Hypothalamus (tissue), 51 donors: ENCODE data around the gene FKRP.
"Not testable (repeated sequence)": the region's sequence is repeated elsewhere in the genome, so short reads cannot be mapped to it uniquely, and the experiment has no call there.

Source experiments
- DNase-seq, 51 donors: peaks; one replicate each; lab custom pipeline; 2025; lab: John Stamatoyannopoulos, UW

FKRP gene, protein sequence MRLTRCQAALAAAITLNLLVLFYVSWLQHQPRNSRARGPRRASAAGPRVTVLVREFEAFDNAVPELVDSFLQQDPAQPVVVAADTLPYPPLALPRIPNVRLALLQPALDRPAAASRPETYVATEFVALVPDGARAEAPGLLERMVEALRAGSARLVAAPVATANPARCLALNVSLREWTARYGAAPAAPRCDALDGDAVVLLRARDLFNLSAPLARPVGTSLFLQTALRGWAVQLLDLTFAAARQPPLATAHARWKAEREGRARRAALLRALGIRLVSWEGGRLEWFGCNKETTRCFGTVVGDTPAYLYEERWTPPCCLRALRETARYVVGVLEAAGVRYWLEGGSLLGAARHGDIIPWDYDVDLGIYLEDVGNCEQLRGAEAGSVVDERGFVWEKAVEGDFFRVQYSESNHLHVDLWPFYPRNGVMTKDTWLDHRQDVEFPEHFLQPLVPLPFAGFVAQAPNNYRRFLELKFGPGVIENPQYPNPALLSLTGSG

DNA sequence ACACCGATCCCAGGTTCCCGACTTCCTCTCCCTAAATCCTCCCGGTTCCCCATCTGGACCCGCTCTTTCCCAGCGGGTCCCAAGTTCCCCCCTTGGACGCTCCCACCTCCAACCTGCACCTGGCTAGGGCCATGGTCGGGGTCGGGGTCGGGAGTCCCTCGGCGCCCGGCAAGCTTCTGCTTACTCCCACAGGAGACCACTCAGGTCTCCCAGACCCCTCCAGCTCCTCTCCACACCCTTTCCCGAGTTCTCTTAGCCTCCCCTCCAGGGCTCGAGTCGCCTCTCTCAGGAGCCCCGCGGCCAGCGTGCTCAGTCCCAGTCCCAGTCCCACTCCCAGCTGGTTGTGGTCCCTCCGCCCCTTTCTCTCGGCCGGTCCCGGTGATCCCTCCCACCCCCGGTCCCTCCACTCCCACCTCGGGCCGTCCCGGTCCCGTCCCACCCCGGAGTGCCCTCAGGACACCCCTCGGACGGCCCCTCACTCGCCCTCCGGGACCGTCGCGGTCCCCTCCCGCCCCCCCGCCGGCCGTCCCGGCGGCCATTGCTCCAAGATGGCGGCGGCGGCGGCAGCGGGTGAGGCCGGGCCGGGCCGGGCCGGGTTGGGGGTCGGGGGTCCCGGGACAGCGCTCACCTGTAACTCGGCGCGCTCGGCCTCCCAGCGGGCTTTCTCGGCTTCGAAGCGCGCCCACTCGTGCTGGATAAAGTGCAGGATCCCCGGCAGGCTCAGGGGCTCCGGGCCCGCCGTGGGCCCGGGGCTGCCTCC lies at the start of gene FKRP:
Gene FKRP (plus strand): TSS at position 537 of the 760 bp plus-strand sequence. CDS start 9,394 bp downstream, outside the sequence.
- DNase-seq: peak in 20 of 51 donors; percentile 18 to 66 (median 40)

DNA sequence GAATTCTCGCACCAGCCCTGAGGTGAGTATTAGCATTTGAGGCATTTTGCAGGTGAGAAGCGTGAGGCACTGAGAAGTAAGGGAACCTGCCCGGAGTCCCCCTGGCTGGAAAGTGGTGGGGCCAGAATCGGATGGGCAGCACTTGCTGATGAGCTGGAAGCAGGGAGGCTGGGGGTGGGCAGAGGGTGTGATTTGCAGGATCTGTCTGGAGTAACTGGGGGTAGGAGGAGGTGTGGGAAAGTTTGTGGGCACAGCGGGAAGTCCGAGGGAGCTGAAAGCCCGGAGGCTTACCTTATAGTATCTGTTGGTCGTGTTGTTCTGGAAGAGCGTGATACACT lies 49.0 kb upstream of the FKRP start:
- DNase-seq: no peak

DNA sequence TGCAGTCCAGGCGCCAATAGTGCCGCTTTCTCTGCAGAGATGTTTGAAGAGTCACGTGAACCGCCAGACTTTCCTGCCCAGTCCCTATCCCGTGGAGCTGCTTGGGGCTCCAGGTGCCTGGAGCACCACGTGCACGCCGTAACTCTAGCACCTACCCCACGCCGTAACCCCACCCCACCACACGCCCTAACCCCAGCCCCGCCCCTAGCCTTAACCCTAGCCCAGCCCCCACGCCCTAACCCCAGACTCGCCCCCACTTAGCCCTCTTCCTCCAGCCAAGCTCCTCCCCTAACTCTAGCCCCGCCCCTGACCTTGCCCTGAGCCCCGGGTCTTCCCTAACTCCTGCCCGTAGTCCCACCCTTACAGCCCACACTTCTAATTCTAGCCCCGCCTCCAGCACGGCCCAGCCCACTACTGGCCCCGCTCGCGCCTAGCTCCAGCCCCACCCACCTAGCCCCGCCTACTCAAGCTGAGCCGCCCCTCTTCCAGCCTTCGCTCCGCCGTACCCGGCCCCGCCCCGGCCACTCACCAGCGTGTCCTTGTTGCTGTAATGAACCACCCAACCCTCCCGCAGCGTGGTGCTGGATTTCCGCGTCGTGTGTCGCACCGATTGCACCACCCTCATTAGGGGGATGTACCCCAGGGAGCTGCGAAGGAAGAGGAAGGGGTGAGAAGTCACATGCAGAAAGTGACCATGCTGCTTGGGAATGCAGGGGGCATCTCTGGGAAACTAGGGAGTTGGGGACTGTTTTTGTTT lies 48.5 kb upstream of the FKRP start:
- DNase-seq: peak in 34 of 51 donors; percentile 3 to 75 (median 28)

DNA sequence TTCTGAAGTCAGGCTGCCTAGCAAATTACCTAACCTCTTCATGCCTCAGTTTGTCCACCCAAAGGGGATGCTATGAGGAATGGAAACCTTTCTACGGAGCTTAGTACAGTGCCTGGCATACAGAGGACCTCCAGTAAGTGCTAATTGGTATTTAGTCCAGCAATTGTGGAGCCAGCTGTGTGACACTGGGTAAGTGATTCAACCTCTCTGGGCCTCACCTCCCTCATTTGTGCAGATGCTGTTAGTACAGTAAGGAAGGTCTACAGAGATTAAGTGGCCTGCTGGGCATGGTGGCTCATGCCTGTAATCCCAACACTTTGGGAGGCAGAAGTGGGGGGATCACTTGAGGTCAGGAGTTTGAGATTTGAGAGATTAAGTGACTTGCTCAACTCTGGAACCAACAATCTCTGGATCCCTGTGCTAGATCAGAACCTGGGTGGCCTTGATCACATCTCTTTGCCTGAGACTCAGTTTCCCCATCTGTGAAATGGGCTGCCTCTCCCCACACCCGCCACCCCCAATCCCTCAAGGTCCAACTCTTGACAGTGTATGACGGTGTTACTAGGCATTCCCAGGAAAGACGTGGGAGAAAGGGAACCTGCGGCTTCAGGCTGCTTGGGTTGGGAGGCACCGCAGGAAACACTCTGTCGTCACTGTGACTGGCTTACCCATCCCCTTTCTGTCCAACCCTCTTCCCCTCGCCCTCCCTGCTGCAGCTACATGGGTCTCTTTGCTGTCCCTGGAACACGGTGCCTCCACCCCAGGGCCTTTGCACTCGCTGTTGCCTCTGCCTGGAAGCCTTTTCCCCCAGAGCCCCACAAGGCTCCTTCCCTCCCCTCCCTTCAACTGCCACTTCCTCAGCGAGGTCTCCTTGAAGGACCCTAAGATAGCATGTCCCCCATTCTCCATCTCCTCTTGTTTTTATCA lies 47.2 kb upstream of the FKRP start:
- DNase-seq: no peak

DNA sequence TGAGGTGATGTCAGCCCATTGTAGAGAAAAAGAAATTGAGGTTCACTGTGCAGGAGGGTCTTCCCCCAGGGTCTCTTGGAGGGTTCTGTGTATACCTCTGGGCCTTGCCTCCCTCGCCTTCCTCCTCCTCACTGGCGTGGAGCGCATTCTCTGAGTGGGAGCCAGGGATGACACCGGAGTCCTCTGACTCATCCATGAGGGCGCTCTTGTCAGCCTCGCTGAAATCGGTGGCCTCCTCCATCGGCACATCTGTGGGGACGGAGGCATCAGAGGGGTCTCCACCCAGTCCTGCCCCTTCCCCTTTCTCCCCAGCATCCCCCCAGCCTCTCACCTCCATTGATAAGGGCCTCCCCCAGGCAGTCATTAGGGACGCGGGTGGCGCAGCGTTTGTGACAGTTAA lies 45.2 kb upstream of the FKRP start:
- no peak for DNase-seq

DNA sequence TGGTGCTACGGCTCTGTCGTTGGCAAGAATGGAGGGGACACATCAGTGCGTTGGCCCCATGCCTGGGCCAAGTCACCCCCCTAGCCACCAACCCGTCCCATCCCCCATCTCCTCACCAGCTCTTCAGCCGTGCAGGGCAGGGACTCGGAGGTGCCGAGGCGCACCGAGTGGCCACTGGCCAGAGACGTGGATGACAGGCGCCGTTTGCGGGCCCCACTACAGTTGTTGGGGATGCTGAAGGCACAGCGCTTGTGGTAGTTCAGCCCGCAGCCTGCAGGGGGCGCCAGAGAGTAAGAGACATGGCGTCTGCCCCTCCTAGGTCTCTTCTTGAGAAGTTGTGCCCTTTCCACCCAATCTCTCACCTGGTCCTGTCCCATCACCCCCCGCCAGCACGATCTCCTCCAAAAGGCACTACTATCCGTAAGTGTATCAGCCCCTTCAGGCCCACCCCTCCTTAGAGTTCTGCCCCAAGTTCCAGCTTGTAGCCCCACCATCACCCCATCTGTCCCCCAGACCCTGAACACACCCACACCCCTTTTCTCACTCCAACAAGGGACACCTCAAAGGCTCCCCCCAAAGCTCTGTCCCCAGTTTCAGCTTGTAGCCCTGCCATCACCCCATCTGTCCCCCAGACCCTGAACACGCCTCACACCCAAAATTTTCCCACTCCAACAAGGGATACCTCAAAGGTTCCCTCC lies 41.3 kb upstream of the FKRP start:
- DNase-seq: peak in 35 of 51 donors; percentile 5 to 75 (median 34)

DNA sequence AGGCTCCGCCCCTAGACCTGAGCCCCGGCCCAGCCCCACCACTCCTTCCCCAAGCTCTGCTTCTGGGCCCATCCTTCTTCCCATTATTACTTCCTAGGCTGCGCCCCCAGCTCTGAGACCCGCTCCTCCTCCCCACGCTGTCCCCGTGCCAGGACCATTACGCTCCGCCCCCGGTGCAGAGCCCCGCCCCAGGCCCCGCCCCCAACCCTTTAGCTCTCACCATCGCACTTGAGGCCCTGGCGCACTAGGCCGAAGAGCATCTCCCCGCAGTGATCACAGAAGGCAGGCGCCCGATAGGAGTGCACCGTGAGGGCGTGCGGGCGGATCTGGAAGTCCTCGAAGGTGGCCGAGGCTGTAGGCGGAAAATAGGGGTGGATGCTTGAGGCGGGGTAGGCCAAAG lies 35.2 kb upstream of the FKRP start:
- no peak for DNase-seq

DNA sequence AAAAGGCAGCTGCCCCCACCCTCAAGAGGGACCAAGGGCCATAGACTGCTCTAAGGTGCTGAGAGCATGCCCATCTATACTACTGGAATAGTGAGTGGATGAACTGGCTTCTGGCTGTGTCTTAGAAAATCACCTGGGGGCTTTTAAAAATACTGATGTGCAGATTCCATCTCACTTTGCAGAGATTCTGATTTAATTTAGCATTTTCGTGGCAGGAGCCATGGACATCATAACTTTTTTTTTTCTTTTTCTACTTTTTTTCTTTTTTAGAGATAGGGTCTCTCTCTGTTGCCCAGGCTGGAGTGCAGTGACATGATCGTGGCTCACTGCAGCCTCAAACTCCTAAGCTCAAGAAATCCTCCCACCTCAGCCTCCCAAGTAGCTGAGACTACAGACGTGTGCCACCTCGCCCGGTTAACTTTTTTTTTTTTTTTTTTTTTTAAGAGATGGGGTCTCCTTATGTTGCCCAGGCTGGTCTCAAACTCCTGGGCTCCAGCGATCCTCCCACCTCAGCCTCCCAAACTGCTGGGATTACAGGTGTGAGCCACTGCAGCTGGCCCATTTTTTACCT lies 33.0 kb upstream of the FKRP start:
- DNase-seq: not testable (repeated sequence)

DNA sequence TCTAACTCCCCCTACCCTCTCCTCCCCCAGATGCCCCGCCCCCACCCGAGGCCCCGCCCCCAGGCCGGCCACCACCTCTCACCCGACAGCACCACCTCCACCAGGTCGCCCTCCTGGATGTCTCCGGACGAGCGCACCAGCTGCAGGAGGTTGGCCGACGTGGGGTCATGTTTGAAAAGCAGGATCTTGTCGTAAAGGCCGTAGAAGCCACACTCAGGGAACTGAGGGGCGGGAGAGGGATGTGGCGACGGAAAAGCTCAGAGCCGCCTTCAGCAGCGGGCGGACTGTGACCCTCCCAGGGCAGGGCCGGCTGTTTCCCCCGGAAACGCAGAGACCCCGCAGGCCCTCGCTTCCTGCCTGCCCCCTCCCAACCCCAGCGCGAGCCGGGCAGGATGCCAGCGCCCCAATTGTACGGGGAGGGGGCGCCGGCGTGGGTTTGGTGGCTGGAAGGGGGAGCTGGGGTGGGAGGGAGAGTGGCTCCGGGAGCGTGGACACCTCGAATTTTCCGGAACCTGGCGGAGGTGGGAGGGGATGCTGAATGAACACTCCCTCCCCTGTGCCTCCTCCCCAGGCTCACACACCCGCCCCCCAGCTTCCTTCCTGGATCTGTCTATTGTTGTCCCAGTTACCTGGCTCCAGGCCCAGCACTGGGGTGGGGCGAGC lies 31.9 kb upstream of the FKRP start:
- DNase-seq: peak in 41 of 51 donors; percentile 6 to 80 (median 44)

DNA sequence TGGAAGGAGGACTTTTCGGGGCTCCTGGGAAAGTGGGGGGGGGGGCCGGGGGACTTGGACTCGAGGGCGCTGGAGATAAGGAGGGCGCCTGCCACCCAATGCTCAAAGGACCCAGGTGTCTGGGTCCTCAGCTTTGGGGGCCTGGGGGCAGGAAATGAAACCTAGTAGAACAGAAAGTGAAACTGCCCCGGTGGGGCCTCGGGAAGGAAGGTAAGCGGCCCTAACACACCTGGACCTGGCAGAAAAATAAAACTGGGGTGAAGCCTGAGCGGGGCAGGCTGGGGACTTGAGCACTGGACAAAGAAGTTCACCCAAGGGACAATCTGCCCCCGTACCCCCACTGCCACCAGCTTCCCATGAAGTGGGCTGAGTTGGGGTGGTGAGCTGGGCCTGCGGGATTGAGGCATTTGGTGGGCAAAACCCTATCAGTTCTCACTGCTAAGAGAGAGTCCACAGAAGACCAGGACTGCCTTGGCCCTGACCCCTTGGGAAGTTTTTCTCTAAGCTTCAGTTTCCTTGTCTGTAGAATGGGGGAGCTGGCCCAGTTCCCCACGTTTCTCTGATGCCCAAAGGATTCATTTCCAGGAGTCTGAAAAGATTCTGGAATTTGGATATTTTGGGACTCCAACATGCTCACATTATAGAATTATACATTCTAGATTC lies 31.3 kb upstream of the FKRP start:
- DNase-seq: no peak

DNA sequence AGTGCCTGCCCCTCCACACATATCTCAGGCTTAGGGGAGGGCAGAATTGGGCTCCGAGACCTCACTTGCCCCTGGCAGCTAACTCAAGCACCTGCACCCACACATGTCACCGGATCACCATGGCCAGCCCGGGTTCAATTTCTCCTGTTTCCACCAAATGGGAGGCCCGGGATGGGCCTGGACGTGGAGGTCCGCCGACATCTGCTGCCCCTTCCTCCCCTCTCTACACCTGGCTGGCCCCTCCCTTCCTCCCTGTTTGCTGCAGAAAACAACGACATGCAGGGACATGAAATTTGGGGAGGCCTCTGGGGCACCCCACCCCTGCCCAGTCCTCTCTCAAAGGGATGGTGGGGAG lies 30.3 kb upstream of the FKRP start:
- no peak for DNase-seq

DNA sequence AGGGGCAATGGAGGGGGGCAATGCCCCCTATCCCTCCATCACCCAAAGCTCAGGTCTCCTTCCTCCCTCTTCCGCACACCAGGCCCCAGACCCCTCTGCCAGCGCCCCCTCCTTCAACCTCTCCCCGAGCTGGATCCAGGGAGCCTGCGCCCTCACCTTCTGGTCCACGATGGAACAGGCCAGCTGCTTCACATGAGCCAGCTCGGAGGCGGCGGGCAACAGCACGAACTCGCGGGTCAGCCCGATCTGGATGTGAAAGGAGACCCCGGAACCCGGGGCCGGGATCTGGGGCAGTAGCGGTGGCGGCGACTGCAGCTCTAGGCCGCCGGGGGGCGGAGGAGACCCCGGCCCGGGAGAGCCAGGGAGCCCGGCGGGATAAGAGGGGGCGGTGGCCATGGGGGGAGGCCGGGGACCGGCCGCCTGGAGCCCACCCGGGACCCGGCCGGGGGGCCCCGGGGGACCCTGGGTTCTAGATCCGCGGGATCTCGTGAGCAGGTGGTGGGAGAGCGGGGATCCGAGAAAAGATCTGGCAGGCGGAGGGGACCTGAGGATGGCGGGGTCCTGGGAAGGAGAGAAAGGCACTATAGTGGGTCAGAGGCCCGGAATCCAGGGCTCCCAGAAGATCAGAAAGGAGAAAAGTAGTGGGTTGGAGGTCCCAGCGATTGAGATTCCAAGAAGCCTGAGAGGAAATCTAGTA lies 29.7 kb upstream of the FKRP start:
- no peak for DNase-seq

DNA sequence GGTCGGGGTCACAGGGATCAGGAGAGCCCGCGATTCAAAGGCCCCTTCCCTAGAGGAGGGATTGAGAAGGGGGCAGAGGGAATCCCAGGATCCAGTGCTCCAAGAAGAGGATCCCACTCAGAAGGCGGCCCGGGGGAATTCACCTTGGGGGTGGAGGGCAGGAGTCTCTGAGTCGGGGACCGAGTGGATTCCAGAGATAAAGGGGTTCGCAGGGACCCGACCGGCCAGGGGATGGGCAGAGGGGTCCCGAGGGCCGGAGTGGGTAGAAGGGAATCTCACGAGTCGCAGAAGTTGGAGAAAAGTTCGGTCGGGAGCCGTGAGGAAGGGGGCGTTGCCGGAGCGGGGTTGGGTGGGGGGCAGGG lies 29.2 kb upstream of the FKRP start:
- peak in 1 of 51 donors; percentile 52 for DNase-seq

DNA sequence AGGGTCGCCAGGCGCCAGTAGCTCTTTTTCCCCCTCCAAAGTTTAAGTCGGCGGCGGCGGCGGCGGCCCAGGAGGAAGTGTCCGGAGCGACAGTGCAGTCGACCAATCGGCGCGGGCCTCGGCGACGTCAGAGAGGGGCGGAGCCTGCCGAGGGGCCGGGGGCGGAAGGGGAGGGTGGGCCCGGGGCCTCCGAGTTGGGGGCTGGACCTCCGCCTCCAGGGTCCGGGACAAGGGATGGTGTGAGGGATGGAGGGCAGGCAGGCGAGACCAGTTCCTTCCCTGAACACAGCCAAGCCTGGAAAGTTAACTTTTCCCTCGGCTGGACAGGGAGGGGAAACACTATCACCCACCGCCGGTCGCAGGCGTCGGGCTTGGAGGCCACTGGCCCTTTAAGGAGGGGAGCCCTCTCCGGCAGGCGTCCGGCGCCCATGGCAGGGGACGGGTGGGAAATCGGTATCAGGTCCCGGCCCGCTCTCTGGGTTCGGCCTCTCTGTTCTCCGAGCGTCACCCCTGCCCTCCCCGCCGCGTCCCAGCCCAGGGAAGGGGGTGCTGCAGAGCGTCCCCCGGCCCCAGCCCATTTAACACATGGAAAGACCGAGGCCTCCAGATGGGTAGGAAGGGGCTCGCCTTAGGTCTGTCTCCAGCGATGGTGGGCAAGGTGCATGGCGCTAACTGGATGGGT lies 28.7 kb upstream of the FKRP start, which contains the start of gene PRKD2:
Gene PRKD2 (minus strand): TSS at position 81 of the 682 bp plus-strand sequence. CDS start 744 bp downstream, outside the sequence.
- DNase-seq: peak in 50 of 51 donors; percentile 21 to 90 (median 75)

DNA sequence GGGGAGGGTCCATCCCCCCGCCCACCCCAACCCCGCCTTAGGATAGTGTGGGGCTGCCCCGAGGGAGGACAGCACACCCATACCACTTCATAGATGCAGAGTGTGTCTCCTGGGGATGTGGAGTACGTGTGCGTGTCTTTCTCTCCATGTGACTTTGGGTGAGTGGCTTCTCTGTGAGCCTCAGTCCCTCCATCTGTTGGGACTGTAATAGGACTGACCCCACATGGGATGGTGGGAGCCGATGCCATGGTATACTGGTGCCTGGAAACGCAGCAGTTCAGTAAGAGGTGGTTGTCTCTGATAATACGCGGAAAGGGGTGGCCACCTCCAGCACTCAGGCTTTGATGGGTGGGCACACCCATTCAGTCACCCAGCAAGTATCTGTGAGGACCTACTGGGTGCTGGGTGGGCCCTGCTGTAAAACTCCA lies 28.1 kb upstream of the FKRP start:
- no peak for DNase-seq

DNA sequence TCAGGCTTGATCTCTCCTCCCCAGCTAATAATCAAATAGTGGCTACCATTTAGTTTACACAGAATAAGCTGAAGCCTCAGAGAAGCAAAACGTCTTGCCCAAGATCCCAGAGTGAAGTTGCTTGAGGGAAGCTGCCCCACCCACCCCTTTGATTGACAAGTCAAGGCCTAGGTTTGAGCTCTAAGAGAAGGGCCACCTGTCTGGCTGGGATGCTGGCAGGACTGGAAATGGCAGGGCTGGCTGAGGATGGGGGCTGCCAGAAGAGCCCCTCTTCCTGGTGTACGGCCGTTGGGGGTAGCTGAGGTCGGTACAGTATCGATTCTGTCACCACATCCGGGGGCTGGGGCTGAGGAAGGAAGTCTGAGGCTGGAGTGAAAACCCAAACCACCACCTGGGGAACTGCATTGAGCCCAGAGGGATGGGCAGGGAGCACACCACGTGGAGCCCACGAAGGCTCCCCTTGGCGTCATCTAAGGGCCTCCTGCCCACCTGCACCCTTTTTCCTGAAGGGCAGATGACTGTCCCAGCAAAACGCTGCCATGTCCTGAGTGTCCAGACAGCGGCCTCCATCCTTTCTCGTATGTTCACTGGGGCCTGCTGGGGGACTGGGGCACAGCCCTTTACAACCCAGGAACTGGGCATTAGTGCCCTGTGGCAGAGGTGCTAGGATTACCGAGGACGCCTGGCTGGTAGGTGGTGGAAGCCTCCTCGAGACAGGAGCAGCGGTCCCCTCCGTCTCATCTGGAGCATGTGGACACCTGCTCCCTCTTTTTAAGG lies 27.5 kb upstream of the FKRP start:
- DNase-seq: peak in 1 of 51 donors; percentile 10
